Measurements from ENCODE around the gene CLBA1. TPM values are rescaled to one million over a fixed set of nuclear protein-coding genes. Genes with fewer than 3 reads are reported as not detected.

Gene CLBA1
- total RNA-seq, 1 donor from 2014 or later = 4.5 TPM

GRCh38 chr14:104966261-104966865 lies 19.2 kb upstream of the CLBA1 start:
- DNase-seq (ENCODE audit: low read depth) = no peak
- no peak for TF ChIP-seq CTCF (conservative IDR thresholded peaks at IDR 0.05; ENCODE audit: low read depth, low read length)
- no peak overlapping the region for H3K4me3 ChIP-seq (ENCODE audit: low read depth, low read length)

GRCh38 chr14:104966981-104967385 lies 18.6 kb upstream of the CLBA1 start:
- no peak for DNase-seq (ENCODE audit: low read depth)
- H3K4me3 ChIP-seq (ENCODE audit: low read depth, low read length) = no peak overlapping the region
- no peak for TF ChIP-seq CTCF (conservative IDR thresholded peaks at IDR 0.05; ENCODE audit: low read depth, low read length)

- no peak for DNase-seq (ENCODE audit: low read depth)
- no peak for TF ChIP-seq CTCF (conservative IDR thresholded peaks at IDR 0.05; ENCODE audit: low read depth, low read length)
- H3K4me3 ChIP-seq (ENCODE audit: low read depth, low read length) = peak overlapping the region; percentile 31
Observed at GRCh38 chr14:104967386-104968152, 18.0 kb upstream of the CLBA1 start.

- H3K4me3 ChIP-seq (ENCODE audit: low read depth, low read length) = peak overlapping the region; percentile 31
- TF ChIP-seq CTCF (conservative IDR thresholded peaks at IDR 0.05; ENCODE audit: low read depth, low read length) = no peak
- no peak for DNase-seq (ENCODE audit: low read depth)
Observed at GRCh38 chr14:104968153-104968527, 17.4 kb upstream of the CLBA1 start.

- no peak for DNase-seq (ENCODE audit: low read depth)
- H3K4me3 ChIP-seq (ENCODE audit: low read depth, low read length) = peak overlapping the region; percentile 31
- no peak for TF ChIP-seq CTCF (conservative IDR thresholded peaks at IDR 0.05; ENCODE audit: low read depth, low read length)
Observed at GRCh38 chr14:104968541-104969401, 16.8 kb upstream of the CLBA1 start.

- TF ChIP-seq CTCF (conservative IDR thresholded peaks at IDR 0.05; ENCODE audit: low read depth, low read length) = no peak
- no peak for DNase-seq (ENCODE audit: low read depth)
- peak overlapping the region; percentile 30 for H3K4me3 ChIP-seq (ENCODE audit: low read depth, low read length)
Observed at GRCh38 chr14:104969741-104970230, 15.8 kb upstream of the CLBA1 start.

All from epithelial cell of proximal tubule (primary cell).